ENCODE results near the gene ANKRD34A.
"Not testable (repeated sequence)": the region's sequence is repeated elsewhere in the genome, so short reads cannot be mapped to it uniquely, and the experiment has no call there.

ANKRD34A gene

DNA sequence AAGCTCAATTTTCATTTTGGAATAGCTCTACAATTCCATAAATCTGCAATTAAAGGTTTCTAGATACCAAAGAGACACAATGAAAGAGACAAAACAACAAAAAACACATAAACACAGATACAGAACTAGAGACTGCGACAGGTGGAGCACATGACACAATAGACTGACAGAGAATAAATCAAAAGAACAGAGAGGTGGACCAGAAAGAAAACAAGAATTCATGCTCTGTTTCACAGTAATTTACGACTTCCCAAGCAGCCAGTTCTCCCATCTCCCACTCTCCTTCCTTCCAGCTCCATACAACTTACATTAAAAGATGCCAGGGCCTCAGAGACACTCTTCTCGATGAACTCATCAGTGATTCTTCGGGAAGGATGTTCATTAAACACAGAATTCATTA, 22.0 kb downstream of the ANKRD34A start:
- no peak for DNase-seq

GRCh38 chr1:145937436-145937835, 26.9 kb downstream of the ANKRD34A start:
- DNase-seq = no peak

DNA sequence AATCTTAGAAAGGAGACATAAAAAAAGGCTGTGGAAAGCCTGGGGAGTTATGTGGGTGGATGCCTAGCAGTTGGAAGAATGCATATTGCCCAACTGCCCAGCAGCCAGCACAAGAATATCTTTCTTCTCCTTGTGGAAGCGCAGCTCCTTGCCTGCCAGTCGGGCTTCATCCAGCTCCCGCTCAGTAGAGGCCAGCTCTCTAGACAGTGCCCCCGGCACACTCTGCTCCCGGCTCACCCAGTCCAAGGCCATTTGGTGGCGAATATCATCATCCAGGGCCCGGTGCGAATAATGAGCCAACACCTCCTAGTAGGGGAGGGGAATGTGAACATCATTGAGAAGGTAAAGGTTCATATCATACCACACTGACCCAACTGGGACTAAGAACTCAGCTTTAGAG, 28.1 kb downstream of the ANKRD34A start:
- DNase-seq = no peak

DNA sequence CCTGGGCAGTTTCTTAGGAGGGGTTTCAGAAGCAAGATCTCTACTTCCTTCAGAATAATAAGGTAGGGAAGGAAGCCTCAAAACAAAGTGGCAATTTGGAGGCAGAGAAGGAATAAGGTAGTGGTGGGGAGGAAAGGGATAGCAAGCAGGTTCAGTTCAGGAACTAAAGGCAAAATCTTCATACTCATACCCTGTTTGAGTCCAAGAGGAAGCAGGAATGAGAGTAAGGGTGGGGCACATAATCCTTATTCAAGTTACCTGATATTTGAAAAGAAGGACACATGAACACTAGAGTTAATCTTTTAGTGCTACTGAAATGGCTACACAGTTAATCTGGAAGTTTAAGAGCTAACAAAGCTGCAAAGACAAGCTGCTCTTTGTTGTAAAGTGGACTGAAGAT, 28.7 kb downstream of the ANKRD34A start:
- no peak for DNase-seq

- DNase-seq = not testable (repeated sequence)
Observed at GRCh38 chr1:145932522-145933009, 31.8 kb downstream of the ANKRD34A start.

DNA sequence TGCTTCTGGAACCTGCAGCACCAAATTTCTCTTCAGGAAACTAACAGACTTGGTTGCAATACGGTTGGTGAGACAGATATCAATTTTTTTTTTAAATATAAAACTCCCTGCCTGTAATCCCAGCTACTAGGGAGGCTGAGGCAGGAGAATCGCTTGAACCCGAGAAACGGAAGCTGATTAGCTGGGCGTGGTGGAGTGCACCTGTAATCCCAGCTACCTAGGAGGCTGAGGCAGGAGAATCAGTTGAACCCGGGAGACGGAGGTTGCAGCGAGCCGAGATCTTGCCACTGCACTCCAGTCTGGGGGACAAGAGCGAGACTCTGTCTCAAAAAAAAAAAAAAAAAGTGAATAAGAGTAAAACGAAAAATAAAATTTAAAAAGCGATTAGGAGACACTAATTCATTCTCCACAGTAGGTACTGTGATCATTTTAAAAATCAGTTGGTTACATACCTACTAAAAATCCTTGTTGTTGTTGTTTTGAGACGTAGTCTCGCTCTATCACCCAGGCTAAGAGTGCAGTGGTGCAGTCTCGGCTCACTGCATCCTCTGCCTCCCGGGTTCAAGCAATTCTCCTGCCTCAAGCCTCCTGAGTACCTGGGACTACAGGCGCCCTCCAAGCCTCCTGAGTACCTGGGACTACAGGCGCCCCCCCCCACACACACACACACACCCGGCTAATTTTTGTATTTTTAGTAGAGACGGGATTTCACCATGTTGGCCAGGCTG, 36.3 kb downstream of the ANKRD34A start:
- no peak for DNase-seq

DNA sequence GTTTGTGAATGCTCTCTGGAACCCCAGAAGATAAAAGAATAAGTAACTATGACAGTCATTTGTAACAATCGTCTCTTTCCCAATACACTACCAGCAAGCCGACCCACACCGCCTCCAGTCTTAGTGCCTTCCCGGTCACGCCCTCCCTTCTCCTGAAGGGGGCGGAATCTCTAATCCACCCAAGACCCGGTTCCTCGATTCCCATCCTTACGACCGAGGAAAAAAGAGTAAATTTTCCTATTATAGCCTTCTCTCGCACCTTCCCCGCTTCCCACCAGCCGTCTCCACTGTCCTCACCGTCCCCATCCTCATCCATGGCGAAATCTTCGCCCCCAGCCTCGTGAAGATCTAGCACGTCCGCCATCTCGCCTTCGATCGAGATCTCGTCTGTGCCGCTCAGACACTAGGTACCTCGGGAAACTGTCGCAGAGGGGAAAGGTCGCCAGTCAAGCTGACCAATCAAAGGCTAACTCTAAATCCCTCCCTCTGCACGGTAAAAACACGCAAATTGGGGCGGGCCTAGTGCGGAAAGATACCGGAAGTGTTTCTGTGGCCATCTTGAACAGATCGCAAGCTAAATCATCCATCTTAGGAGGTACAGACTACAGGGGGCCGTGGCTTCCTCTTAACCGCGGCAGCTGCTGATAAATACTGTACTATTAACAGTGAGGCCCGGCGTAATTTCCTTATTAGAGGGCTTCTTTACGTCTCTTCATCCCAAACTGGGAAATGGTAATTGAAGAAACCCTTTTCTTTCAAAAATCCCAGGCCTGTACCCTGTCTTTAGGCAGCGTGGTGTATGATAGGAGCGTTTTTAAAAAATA, 37.1 kb downstream of the ANKRD34A start, which contains the start of gene RBM8A:
RBM8A (minus strand) TSS at position 422 of the 824 bp plus-strand sequence; CDS start at position 364, 58 bp downstream.
- DNase-seq = peak; percentile 98

DNA sequence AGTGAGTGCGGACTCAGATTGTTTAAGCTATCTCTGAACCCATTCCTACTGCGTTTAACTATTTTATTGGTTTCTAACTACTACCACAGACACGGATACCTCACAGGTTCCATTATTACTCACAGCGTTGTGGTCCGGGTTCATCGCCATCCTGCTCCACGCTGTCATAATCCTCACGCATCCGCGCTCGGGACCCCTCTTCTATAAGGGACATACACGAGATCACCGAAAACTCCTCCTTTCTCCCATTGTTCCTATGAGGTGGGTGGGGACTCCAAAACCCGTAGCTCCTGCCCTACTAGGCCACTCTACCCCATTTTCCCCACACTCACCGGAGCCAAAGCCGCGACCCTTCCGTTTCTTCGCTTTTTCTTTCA, 37.7 kb downstream of the ANKRD34A start:
- no peak for DNase-seq

DNA sequence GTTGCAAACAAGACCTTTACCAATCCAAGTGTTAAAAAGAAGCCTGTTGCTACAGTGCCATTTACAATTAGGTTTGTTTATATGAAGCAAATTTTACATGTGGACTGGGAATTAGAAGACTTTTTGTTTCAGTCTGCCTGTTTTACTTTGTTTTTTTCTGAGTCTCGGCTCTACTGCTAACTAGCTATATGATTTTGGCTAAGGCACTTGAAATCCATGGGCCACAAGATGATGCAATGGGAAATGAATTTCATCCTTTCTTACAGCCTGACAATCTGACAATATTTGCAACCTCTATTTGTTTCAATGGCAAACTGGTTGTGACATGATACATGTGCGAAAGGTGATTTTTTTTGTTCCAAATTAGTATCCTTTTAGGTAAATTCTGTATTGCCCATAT, 42.1 kb downstream of the ANKRD34A start:
- DNase-seq = no peak

DNA sequence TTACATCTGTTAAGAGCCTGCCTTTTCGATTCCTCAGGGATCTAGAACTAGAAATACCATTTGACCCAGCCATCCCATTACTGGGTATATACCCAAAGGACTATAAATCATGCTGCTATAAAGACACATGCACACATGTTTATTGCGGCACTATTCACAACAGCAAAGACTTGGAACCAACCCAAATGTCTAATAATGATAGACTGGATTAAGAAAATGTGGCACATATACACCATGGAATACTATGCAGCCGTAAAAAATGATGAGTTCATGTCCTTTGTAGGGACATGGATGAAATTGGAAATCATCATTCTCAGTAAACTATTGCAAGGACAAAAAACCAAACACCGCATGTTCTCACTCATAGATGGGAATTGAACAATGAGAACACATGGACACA, 44.1 kb downstream of the ANKRD34A start:
- DNase-seq = not testable (repeated sequence)

- no peak for DNase-seq
Observed at GRCh38 chr1:145918992-145919939, 45.1 kb downstream of the ANKRD34A start.

DNA sequence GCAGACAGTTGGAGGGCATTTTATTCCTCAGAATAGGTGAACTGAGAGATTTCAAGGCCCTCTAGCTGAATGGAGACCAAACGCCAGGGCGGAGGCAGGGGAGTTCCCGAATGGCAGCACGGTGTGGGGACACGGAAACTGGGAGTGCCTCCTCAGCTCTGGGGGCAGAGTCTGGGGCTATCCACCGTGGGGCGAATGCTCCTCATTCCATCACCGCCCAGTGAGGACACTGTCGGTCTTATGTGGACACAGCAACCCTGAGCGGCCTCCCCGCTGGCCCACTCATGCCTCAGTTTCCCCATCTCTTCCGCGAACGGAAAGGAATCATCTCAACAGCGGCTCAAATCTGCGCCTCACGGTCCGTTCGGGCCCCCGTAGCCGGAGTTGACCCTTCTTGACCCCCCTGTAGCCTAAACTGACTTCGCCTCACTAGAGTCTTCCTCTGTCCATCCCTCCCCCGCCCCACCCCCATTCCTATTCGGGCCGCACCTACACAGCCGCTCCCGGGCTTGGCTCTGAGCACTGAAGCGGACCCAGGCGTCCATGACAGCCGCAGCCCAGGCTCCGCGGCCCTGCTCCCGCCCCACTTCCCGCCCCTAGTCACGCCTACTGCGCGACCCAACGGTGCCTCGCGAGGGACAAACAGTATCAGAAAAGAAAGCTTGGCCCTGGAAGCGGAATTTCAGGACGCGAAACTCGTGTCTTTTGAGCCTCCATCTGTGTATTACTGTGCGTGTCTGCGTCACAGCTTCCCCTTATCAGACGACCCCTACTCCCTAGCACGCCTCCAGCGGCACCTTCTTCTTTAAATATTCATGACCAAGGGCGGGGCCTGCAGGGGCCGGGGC, 46.0 kb downstream of the ANKRD34A start, which contains the start of gene PEX11B:
PEX11B (minus strand) TSS at position 574 of the 848 bp plus-strand sequence; CDS start at position 545, 29 bp downstream.
- DNase-seq = peak; percentile 95

DNA sequence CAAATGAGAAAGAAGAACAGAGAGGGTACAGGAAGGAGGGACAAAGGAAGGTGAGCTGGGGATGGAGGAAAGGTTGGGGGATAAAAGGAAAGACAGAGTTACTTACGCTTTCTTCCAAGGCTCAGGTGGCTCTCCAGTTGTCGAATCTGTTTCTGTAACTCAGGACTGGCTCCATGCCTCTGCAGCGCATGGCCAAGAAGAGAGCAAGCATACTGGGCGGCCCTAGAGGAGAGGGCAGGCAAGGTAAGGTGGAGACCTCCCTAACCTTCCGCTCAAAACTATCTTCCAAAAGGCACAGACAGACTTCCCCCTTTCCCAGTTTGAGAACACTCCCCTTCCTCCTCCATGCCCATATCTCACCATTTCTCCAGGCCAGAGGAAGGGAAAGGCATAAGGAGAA, 46.8 kb downstream of the ANKRD34A start:
- DNase-seq = no peak

GRCh38 chr1:145916745-145917144, 47.6 kb downstream of the ANKRD34A start:
- no peak for DNase-seq

DNA sequence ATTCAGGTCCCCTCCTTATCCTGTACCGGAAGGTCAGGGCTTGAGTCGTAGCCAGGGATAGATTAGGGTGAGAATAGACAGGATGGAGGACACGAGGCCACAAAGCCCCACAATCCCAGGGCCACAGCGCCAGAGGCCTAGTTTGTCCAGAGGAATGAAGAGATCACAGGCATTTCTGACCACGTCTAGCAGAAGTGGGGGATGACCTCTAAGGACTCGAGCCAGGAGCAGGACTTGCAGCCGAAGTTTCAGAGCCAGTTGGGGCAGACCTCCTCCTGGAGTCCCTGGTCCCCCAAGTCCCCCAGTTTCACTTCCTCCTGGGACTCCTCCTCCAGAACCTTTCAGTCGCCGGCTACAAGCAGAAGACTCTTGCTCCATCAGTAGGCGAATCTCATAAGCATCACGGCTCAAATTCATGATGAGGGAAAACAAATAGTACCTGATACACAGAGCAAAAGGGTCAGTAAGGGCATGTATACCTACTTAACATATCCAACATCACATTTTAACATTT, 52.2 kb downstream of the ANKRD34A start:
- no peak for DNase-seq

Measured in NCI-H1417 treated with DMSO at 0.1 percent for 48 hours (cell line).